HG03378 (cell line): ENCODE measurements around the gene ASB3.
"Not testable (repeated sequence)": the region's sequence is repeated elsewhere in the genome, so short reads cannot be mapped to it uniquely, and the experiment has no call there.

Source experiments
- ATAC-seq: cut with Tn5 transposase; IDR thresholded peaks from one replicate; pipeline ENCODE4 v1.9.1; 2021; ENCODE audit warnings: mild to moderate bottlenecking, moderate library complexity; ENCODE audit not compliant: unreplicated experiment

Gene ASB3

GRCh38 chr2:53744395-53745065 lies 42.2 kb downstream of the ASB3 start:
- no peak for ATAC-seq

DNA sequence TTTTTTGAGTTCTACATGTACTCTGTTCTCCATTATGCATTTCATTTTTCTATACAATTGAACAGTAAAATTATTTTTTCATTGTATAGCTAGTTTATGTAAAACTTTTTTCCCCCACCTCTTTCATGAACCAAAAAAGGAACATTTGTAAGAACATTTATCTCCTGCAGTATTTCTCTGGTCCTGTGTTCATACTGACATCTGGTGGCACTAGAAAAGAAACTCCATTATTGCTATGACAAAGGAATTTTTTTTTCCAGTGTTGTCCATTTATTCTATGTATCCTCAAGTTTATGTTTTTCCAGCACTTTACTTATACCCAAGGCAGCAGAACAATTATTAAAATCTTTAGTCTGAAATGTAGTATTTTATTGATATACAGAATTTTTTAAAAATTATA lies 46.6 kb downstream of the ASB3 start:
- ATAC-seq: no peak

- no peak for ATAC-seq
These were observed 47.7 kb downstream of the ASB3 start for GRCh38 chr2:53739032-53739431.

DNA sequence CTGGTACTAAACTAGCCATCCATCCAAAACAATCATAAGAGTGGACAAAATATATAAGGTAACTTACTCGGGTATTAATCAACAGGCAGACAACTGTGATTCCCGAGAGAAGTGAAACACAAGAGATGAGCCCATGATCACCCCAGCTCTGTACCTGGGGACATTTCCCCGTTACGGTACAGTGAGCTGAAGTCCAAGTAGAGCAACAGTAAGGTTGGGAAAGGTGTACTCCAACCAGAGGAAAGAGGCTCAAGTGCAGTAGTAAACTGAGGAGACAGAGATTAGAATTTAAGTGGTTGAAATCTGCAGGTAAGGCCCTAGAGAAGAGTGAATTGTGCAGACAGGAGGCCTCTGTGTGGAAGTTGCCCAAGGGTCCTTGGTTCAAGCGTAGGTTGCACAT lies 49.7 kb downstream of the ASB3 start:
- no peak for ATAC-seq

DNA sequence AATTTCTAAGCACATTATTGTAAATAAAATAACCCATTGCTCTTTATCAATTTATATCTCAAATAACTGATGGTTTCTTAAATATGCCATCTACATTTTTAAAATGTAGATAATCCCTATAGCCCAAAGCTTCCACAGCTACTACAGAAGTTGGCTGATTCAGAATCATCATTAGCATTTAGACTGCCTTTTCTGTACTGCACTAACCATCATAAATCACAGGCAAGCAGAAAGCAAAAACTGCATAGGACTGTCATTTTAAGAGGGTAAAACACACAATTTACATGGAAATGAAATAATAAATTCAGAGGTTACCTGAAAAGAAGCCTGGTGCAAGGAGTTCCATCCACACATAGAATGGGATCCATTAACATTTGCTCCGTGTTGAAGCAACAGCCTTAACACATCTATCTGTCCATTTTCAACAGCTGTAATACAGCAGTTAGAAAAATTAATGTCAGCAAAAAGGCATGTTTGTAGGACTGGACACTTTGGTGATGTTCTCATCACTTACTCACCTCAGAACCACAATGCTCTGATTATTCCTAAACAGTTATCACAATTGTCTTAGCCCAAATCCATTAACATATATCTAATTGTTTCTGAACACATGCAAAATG lies 57.5 kb downstream of the ASB3 start:
- ATAC-seq: no peak

DNA sequence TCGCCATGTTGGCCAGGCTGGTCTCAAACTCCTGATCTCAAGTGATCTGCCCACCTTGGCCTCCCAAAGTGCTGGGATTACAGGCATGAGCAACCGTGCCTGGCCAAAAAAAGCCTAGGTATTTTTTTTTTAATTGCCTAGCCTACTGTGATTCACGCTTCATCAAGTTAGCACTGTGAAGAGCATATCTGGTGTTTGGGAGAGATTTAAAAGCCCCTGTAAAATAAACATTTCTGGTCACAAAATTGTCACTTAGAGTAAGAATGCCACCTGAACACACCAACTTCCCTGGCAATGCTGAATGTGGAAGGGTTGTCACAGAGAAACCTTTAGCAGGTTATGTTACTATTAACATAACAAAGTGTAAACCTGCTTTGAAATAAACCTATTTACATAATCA lies 58.8 kb downstream of the ASB3 start:
- ATAC-seq: no peak

GRCh38 chr2:53725662-53726061 lies 61.1 kb downstream of the ASB3 start:
- no peak for ATAC-seq

- no peak for ATAC-seq
These were observed 62.2 kb downstream of the ASB3 start for GRCh38 chr2:53724536-53724935.

- ATAC-seq: not testable (repeated sequence)
These were observed 65.8 kb downstream of the ASB3 start for GRCh38 chr2:53720944-53721343.

- ATAC-seq: peak; percentile 58
These were observed 71.2 kb downstream of the ASB3 start for GRCh38 chr2:53715568-53715967.

- ATAC-seq: no peak
These were observed 75.4 kb downstream of the ASB3 start for GRCh38 chr2:53711271-53711780.

- ATAC-seq: no peak
These were observed 77.8 kb downstream of the ASB3 start for GRCh38 chr2:53708988-53709387.

DNA sequence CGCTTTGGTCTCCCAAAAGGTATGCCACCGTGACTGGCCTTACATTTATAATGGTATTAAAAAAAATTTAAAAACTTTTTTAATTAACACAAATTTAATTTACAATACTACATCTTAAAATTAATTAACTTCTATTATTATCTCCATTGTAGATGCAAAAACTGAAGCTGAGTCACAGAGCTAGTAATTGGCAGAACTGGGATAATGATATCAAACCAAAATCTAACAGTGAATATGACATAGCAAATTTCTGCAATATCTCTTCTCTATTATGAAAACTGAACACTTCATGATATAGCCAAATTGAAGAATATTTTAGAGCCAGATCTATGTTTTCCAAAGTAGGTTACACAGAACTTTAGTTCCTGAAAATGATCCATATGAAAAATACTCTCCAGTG lies 85.5 kb downstream of the ASB3 start:
- ATAC-seq: no peak

DNA sequence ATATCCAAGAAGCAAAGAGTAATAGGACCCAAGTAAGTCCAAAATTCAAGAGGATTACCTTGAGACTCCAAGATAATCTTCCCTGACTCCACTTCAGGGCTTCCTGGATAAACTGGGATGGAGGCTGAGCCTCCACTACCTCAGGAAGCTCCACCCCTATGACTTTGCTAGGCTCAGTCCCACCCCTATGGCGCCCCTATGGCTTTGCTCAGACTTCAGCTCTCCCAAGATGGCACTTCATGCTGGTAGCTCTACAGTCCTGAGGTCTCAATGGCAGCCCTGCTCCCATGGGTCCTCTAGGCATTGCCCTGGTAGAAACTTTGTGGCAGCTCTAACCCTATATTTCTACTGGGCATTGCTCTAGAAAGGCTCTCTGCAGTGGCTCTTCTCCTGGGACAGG lies 89.1 kb downstream of the ASB3 start:
- no peak for ATAC-seq

- no peak for ATAC-seq
These were observed 89.7 kb downstream of the ASB3 start for GRCh38 chr2:53697092-53697491.

- ATAC-seq: no peak
These were observed 91.2 kb downstream of the ASB3 start for GRCh38 chr2:53695575-53695974.

GRCh38 chr2:53694096-53694771 lies 92.5 kb downstream of the ASB3 start:
- ATAC-seq: no peak

GRCh38 chr2:53690876-53691275 lies 95.9 kb downstream of the ASB3 start:
- no peak for ATAC-seq

DNA sequence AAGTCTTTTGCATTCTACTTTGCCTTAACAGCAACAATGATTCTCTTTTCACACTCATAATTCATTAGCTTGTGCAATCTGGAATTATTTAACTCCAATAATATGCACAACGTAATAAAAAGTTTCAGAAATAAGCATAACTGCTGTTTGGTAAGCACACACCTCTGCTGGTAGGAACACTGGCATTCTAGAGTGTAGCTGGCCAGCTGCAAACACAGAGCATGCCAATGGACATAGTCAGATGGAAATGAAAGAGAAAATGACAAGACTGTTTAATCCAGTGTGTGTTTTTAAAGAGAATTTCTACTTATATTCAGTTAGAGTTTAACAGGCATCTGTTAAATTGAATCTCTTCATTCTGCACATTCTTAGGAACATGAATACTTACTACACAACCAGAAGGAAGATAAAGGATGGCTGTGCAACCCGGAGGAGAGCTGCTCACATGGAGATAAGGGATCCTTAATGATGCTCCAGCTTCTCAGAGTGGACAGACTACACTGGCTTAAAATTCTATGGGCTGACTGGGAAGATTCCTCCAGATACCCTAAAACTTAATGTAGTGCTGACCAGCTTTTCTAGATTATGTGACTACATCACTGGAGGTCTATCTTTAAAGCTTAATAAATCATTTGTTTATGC lies 113.8 kb downstream of the ASB3 start:
- ATAC-seq: no peak

DNA sequence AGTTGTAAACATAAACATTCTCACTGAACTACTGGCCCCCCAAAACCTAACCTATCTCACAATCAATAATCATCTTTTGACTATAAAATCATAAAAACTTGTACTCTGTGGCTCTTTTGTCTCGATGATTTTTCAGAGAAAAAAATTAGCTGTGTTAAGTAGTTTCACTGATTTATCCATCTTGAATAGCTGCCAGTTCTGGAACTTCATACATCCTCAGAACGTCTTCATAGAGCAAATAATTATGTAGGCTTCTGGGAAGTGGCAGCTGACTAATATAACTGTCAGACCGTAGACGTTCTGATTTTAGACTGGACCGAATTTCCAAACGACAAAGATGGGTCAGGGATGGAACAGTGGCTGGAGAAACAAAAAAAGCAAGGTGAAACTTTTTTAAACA lies 116.4 kb downstream of the ASB3 start:
- no peak for ATAC-seq

DNA sequence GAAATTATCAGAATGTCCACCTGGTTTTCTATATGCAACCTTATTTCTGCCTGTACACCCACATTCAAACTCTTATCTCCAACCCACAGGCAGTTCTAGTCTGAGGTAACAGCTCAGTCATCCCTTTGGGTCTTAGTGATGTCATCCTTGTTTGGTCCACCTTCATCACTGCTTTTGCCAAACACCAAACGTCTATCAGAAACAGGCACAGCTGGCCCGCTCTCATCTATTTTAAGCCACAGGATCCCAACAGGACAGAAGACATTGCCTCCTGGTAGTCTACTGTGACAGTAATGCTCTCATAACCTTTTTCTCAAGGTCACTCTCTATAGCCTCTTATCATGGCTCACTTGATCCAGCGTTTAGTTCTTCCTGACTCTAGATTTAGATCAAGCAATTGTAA lies 118.1 kb downstream of the ASB3 start:
- ATAC-seq: no peak

GRCh38 chr2:53667130-53667529 lies 119.6 kb downstream of the ASB3 start:
- not testable (repeated sequence) for ATAC-seq
